DMS53 treated with DMSO at 0.1 percent for 48 hours (cell line): ENCODE results near the gene LRRC45.

ENCODE experiments used
- DNase-seq: peaks from one replicate; lab custom pipeline; 2025; ENCODE audit not compliant: unreplicated experiment; lab: John Stamatoyannopoulos, UW

Gene LRRC45

DNA sequence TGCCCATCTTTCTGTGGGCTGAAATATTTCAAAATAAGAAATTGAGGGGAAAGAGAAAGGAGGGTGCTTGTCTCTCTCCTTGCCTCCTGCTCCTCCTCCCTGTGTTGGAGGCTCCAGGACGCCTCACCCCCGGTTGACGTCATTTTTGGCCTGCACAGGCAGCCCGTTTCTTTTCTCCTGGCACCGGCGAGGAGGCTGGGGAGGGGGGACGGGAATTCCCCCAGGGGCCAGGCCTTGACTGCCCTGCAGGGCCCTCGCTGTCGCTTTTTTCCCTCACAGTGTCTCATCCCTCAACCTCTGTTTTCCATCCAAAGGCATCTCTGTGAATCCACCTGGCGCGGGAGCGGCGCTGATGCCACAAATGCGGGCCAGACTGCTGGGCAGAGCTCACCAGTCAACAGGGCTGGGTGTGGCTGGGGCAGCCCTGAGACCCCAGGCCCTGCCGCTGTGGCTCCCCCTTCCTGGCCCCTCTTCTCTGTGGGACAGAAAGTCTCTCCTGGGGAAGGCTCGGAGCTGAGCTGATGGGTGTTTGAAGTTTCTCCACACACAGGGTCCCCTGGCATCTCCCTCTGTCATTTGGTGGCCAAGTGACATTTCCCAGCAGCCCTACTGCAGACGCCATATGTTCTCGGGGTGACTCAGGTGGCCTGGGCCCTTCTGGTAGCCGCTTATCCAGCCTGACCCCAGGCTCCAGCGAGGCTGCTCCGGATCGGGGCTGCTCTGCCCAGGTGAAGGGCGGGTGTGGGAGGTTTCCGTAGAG lies 16.5 kb upstream of the LRRC45 start:
- DNase-seq = no peak

DNA sequence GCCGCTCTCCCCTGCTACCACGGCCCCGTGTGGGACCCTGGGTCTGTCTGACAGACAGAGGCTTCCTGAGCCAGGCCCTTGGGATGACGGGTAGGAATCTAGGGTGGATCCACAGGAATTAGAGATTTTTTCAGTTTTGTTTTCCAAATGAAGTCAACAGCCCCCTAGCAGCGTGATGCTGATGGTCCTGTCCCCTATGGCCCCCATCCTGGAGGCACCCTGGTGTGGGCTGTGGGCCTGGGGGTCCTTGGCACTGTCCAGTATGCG lies 15.9 kb upstream of the LRRC45 start:
- DNase-seq = no peak

GRCh38 chr17:82007495-82008257 lies 15.4 kb upstream of the LRRC45 start:
- DNase-seq = no peak

DNA sequence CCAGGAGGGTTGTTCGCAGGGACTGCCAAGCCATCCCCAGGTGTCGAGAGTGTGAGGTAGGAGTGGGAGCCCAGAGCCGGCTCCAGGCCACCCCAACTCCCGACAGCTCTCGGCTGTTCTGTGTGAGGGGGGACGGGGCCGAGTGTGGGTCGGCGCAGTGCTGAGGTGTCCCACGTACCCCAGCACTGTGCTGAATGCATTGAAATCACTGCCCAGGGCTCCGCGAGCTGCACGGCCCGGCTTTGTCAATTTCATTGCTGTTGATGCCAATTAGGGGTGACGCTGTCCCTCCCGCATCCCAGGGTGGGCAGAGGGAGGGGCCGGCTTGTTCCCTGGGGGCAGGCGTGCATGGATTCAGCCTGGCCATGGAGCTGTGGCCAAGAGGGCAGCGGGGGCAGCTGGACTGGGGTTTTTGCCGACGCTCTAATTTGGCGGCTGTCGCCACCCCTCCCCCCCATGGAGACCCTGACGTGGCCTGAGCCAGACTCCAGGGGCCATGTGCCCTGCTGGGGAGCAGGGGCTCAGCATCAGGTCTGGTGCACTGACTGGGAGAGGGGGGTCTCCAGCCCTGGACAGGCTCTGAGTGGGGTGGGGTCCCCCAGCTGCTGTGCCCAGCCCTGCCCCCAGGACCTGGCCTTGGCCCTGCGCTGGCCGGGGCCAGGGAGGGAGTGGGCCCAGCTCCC lies 14.7 kb upstream of the LRRC45 start:
- DNase-seq = no peak

GRCh38 chr17:82008941-82009405 lies 14.1 kb upstream of the LRRC45 start:
- DNase-seq = no peak

DNA sequence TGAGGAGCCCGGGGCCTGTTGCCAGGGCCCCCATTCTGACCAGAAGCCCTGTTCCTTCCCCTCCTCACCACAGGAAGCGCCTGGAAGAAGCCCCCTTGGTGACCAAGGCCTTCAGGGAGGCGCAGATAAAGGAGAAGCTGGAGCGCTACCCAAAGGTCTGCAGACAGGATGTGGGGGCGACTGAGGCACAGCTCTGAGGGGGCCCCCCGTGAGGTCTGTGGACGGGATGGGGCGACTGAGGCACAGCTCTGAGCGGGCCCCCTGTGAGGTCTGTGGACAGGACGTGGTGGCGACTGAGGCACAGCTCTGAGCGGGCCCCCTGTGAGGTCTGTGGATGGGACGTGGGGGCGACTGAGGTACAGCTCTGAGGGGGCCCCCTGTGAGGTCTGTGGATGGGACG lies 13.7 kb upstream of the LRRC45 start:
- no peak for DNase-seq

DNA sequence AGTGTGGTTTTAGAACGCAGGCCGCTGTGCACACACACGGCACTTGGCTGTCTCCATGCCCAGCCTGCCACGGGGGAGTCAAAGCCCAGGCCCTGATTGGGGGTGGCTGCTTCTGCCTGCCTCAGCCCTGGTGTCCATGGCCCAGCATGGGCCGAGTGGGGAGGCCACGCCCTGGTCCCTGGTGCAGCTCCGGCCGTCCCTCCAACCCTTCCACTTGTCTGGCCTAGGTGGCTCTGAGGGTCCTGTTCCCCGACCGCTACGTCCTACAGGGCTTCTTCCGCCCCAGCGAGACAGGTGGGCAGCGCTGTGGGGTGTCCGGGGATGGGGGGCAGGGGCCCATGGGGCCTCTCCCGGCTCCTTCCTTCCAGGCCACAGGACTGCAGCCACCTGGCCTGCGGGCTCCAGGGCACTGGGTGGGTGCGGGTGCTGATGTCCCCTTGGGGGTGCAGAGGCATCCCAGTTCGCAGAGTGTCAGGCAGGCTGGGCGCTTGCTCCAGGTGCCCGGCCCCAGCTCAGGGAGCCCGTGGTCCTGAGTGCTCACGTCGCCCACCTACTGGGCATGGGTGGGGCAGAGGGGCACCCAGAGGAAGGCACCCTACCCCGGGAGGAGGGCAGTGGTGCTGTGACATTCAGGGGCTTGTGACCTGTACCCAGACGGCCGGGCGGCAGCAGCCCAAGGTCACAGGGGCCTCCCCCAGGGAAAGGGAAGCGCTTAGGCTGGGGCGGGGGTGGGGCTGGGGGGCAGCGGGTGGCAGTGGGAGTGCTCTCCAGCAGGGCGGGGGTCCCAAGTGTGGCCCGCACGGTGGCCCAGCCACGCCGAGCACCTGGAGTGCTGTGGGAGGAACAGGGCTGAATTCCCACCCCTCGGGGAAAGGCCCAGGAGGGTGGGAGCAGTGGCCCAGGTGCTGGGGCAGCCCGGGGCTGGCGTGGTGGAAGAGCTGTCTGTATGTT lies 12.3 kb upstream of the LRRC45 start:
- DNase-seq = no peak

GRCh38 chr17:82011617-82012187 lies 11.4 kb upstream of the LRRC45 start:
- DNase-seq = no peak

- no peak for DNase-seq
Measured at GRCh38 chr17:82012261-82012639, 10.9 kb upstream of the LRRC45 start.

GRCh38 chr17:82012640-82013295 lies 10.3 kb upstream of the LRRC45 start:
- DNase-seq = no peak

GRCh38 chr17:82013341-82013740 lies 9.8 kb upstream of the LRRC45 start:
- no peak for DNase-seq

DNA sequence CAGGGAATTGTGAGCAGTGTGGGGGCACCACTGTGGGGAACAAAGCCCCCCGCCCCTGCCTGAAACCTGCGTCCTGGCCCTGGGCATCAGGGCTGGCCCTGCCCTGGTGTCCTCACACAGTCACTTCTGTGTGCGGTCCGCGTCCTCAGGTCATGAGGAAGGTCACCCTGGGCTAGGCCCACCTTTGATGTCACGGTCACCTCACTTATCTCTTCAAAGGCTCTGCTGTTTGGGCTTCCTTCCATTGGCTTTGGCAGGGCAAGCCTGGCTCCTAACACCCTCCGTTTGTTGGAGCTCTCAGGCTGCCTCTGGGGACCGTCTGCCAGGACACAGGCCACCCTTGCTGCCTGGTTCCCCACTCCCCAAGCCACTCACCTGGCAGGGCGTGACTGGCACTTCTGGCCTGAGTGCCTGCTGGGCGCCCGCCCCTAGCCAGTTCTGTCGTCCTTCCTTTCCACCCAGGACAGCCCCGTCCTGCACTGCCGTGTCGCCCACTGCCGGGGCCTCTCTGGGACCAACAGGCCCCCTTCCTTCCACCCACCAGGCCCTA lies 9.3 kb upstream of the LRRC45 start:
- no peak for DNase-seq

DNA sequence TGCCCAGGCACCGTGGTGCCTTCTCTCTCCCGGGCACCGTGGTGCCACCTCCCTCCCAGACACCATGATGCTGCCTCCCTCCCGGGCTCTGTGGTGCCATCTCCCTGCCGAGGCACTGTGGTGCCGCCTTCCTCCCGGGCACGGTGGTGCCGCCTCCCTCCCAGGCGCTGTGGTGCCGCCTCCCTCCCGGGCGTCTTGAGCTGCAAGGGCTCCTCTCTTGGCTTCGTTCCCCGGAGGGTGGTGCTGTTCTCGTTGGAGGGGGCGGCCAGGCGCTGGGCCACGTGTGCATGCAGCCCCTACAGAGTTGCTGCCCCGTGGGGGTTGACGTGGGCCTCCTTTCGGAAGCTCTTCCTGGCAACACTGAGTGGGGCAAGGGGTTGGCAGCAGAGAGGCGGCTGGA lies 8.7 kb upstream of the LRRC45 start:
- no peak for DNase-seq

GRCh38 chr17:82014971-82015310 lies 8.2 kb upstream of the LRRC45 start:
- no peak for DNase-seq

- no peak for DNase-seq
Measured at GRCh38 chr17:82015311-82015971, 7.7 kb upstream of the LRRC45 start.

DNA sequence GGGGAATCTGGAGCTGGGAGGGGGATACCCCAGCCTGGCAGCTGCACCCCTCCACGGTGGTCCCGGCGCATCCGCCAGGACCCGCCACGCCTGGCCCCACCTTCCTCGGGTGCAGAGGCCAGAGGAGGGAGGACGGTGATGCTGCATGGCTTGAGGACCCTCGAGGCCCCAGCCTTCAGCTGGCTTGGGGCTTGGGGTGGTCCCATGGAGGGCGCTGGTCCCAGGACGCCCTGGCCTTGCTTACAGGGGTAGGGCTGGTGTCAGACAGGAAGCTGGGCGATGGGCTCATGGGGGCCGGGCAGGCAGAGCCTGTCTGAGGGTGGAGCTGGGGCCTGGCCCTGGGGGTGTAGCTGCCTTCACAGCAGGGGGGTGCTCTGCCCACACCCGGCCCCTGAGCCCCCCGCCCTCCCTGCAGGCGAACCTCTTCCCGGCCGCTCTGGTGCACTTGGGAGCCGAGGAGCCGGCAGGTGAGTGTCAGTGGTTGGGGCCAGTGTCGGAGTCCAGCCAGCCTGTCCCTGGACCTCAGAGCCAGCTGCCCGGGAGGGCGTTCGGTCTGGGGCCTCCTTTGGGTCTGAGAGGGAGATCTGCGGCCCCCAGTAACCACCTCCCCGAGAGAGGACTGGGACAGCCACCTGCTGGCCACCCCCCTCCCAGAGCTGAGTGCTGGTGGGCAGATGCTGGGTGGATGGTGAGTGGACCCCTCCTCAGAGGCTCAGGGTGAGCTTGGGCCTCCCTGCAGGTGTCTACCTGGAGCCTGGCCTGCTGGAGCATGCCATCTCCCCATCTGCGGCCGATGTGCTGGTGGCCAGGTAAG lies 6.8 kb upstream of the LRRC45 start:
- no peak for DNase-seq

- no peak for DNase-seq
Measured at GRCh38 chr17:82016875-82017459, 6.1 kb upstream of the LRRC45 start.

DNA sequence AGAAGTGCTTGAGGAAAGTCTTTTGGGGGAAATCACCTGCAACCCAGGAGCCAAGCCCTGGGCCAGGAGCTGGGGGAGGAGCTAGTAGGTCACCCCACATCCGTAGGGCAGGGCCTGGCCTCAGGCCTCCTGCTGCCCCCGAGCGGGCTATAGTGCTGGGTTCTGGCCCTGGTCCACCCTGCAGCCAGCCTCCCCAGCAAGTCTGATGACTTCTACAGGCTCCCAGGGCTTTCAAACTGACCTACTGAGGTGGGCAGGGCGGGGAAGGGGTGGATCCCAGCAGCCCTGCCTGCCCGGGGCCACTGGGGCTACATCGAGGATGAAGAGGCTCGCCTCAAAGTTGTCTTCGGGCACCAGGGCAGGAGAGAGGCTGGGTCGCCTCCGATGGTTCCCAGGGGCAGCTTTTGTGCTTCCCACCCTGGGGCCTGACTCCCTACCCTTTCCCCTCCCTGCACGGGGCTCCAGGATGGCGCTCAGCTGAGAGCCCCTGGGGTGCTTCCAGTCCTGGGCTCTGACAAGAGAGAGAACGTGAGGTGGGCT lies 5.4 kb upstream of the LRRC45 start:
- DNase-seq = no peak
